GM23338 (cell line): ENCODE measurements around the gene TOLLIP. TPM values are rescaled to one million over a fixed set of nuclear protein-coding genes. Genes with fewer than 3 reads are reported as not detected.

Experiments
- ATAC-seq: fragments of 200-7000 bp; cut with Tn5 transposase; 3 replicates; pipeline ENCODE4 v1.9.1; 2020
- DNase-seq: peaks from one replicate; pipeline ENCODE4 v3.0.0-alpha.2; 2015; ENCODE audit warnings: low spot score
- H2AFZ ChIP-seq: fragments of 200-600 bp; sonication (generic); 2 replicates; pipeline ENCODE4 v1.8.0; 2016; ENCODE audit warnings: antibody characterized with exemption, mild to moderate bottlenecking, moderate library complexity
- H3F3A ChIP-seq: fragments of 200-600 bp; sonication (generic); replicated peaks from 2 replicates; pipeline ENCODE4 v1.8.0; 2017; ENCODE audit warnings: antibody characterized with exemption, mixed run types, low read depth
- H3K27ac ChIP-seq: fragments of 200-600 bp; sonication (generic); 2 replicates; pipeline ENCODE4 v1.6.1; 2016; ENCODE audit warnings: low read depth
- H3K27me3 ChIP-seq: fragments of 200-600 bp; sonication (generic); 2 replicates; pipeline ENCODE4 v1.8.0; 2016; ENCODE audit warnings: mild to moderate bottlenecking, mixed run types, moderate library complexity; ENCODE audit not compliant: insufficient read depth
- H3K36me3 ChIP-seq: fragments of 200-600 bp; sonication (generic); 2 replicates; pipeline ENCODE4 v1.8.0; 2016; ENCODE audit warnings: mild to moderate bottlenecking; ENCODE audit not compliant: insufficient read depth
- H3K4me1 ChIP-seq: fragments of 200-600 bp; sonication (generic); 2 replicates; pipeline ENCODE4 v1.8.0; 2016; ENCODE audit warnings: mild to moderate bottlenecking, moderate library complexity; ENCODE audit not compliant: insufficient read depth
- H3K4me2 ChIP-seq: fragments of 200-600 bp; sonication (generic); 2 replicates; pipeline ENCODE4 v1.7.1; 2017; ENCODE audit warnings: mixed run types
- H3K4me3 ChIP-seq: fragments of 200-600 bp; sonication (generic); 2 replicates; pipeline ENCODE4 v1.6.1; 2016; ENCODE audit warnings: mixed run types
- H3K79me2 ChIP-seq: fragments of 200-600 bp; sonication (generic); replicated peaks from 2 replicates; pipeline ENCODE4 v1.8.0; 2017; ENCODE audit warnings: mild to moderate bottlenecking; ENCODE audit not compliant: insufficient read depth
- H3K9me2 ChIP-seq: fragments of 200-600 bp; sonication (generic); 2 replicates; pipeline ENCODE4 v1.8.0; 2017; ENCODE audit not compliant: insufficient read depth
- H4K20me1 ChIP-seq: fragments of 200-600 bp; sonication (generic); replicated peaks from 2 replicates; pipeline ENCODE4 v1.8.0; 2017; ENCODE audit warnings: mild to moderate bottlenecking; ENCODE audit not compliant: insufficient read depth
- H3K27ac Mint-ChIP-seq: 2 replicates; pipeline ENCODE4 v1.8.0; 2020; ENCODE audit warnings: inconsistent platforms, mild to moderate bottlenecking, moderate library complexity, mixed read lengths
- H3K27me3 Mint-ChIP-seq: 3 replicates; pipeline ENCODE4 v1.8.0; 2022; ENCODE audit warnings: low read depth, mild to moderate bottlenecking, moderate library complexity, mixed read lengths, inconsistent platforms; ENCODE audit not compliant: insufficient read depth, poor library complexity
- H3K36me3 Mint-ChIP-seq: 3 replicates; pipeline ENCODE4 v1.8.0; 2021; ENCODE audit warnings: low read depth, mild to moderate bottlenecking, inconsistent platforms, moderate library complexity, mixed read lengths
- H3K4me1 Mint-ChIP-seq: 3 replicates; pipeline ENCODE4 v1.8.0; 2020; ENCODE audit warnings: mild to moderate bottlenecking, inconsistent platforms, mixed read lengths
- H3K4me3 Mint-ChIP-seq: 3 replicates; pipeline ENCODE4 v1.8.0; 2021; ENCODE audit warnings: moderate library complexity, mild to moderate bottlenecking, inconsistent platforms, mixed read lengths
- H3K9me3 Mint-ChIP-seq: 3 replicates; pipeline ENCODE4 v1.8.0; 2020; ENCODE audit warnings: moderate library complexity, mild to moderate bottlenecking, inconsistent platforms, mixed read lengths
- EZH2 ChIP-seq: fragments of 200-600 bp; sonication (generic); IDR thresholded peaks from one replicate; pipeline ENCODE4 v1.8.0; 2017; ENCODE audit warnings: antibody characterized with exemption, mild to moderate bottlenecking, low read depth; ENCODE audit not compliant: unreplicated experiment
- EZH2phosphoT487 ChIP-seq: fragments of 200-600 bp; sonication (generic); IDR thresholded peaks from one replicate; pipeline ENCODE4 v1.8.1; 2018; ENCODE audit warnings: antibody characterized with exemption; ENCODE audit not compliant: unreplicated experiment
- JUNB ChIP-seq: IDR thresholded peaks from one replicate; pipeline ENCODE4 v1.6.1; 2016; ENCODE audit warnings: antibody characterized with exemption; ENCODE audit not compliant: unreplicated experiment
- POLR2AphosphoS5 ChIP-seq: IDR thresholded peaks from 2 replicates; pipeline ENCODE4 v1.6.1; 2016; ENCODE audit warnings: antibody characterized with exemption, low read depth
- ZNF114 ChIP-seq: fragments of 250-450 bp; sonication (Bioruptor Pico); IDR thresholded peaks from 2 replicates; pipeline ENCODE4 v1.5.0; 2020; ENCODE audit warnings: mild to moderate bottlenecking, moderate library complexity
- ZNF331 ChIP-seq: fragments of 250-450 bp; sonication (Bioruptor Pico); IDR thresholded peaks from 2 replicates; pipeline ENCODE4 v1.5.0; 2020; ENCODE audit warnings: low read depth, mild to moderate bottlenecking, moderate library complexity
- polyA plus RNA-seq: library from polyadenylated mRNA; unstranded; fragments of >200 nt; fragmentation: Nextera tagmentation; extraction: Ambion mirVana; gene quantifications from 2 replicates; pipeline ENCODE4 v1.2.1, GENCODE V29; 2016
- total RNA-seq: library from RNA; depleted of rRNA; stranded (reverse); fragments of >200 nt; shearing (Covaris generic); gene quantifications from 2 replicates; pipeline ENCODE4 v1.2.3, GENCODE V29; 2014
- TF ChIP-seq, protein P1 (sequence below): fragments of 250-450 bp; sonication (Bioruptor Pico); IDR thresholded peaks from 2 replicates; pipeline ENCODE4 v1.5.0; 2020; ENCODE audit warnings: mild to moderate bottlenecking, moderate library complexity
- TF ChIP-seq, protein P2 (sequence below), 2 experiments: fragments of 200-600 bp in 1 of 2; sonication (generic) in 1 of 2; conservative IDR thresholded peaks; 2 replicates each; pipeline versions ENCODE4 v1.5.1 to v1.6.1; 2016 to 2017; ENCODE audit warnings: antibody characterized with exemption in 2 of 2, low read depth in 2 of 2, mild to moderate bottlenecking in 2 of 2, moderate library complexity in 1 of 2
- TF ChIP-seq, protein P3 (sequence below): IDR thresholded peaks from one replicate; pipeline ENCODE4 v1.6.1; 2018; ENCODE audit warnings: antibody characterized with exemption; ENCODE audit not compliant: unreplicated experiment
- TF ChIP-seq, protein P4 (sequence below): IDR thresholded peaks from 2 replicates; pipeline ENCODE4 v1.6.1; 2016; ENCODE audit warnings: antibody characterized with exemption

TOLLIP gene
- total and polyA plus RNA-seq, 2 experiments from 2014 or later = 13.5 to 18.0 TPM

DNA sequence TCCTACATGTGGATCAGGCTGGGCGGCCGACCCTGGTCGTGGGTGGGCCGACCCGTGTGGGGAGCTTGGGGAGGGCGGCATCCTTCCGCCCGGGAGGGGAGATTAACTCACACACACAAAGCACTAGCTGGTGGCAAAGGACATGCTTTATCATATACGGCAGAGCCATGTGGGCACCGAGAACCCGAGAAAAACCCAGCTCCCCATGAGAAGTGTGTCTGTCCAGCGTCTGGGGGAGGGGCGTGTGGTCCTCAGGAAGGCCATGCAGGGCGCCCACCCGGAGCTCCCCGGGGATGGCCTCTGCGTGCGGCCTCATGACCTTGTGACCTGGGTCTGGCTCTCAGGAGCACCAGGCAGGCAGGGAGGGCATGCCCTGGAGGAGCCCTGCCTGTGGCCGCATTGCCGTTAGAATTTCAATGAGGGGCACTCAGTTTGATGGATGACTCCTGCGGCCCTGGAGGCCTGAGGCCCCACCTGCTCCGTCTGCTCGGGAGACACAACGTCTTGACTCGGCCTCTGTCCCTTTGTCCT, 39.4 kb upstream of the TOLLIP start:
- H3K27me3 Mint-ChIP-seq = peaks cover 12% of the 10 kb centered on the region
- no peaks in the 10 kb centered on the region for H3K9me2 ChIP-seq
- H3K4me1 Mint-ChIP-seq = peaks cover 5% of the 10 kb centered on the region; the same call in 2 of the 3 replicates
- no peaks in the 10 kb centered on the region for H3K27me3 ChIP-seq
- H3K36me3 ChIP-seq = no peaks in the 10 kb centered on the region
- no peaks in the 10 kb centered on the region for H3K36me3 Mint-ChIP-seq
- no peaks in the 10 kb centered on the region for H3F3A ChIP-seq
- DNase-seq = no peak
- no peaks in the 10 kb centered on the region for H3K4me1 ChIP-seq
- peak overlapping the region; percentile 38; the same call in 1 of the 2 replicates for H2AFZ ChIP-seq
- peak; percentile 57 for ATAC-seq
- no peak overlapping the region for H3K4me3 ChIP-seq
- H4K20me1 ChIP-seq = no peaks in the 10 kb centered on the region
- H3K4me2 ChIP-seq = no peak overlapping the region
- TF ChIP-seq JUNB (no peak), ZNF331 (no peak), POLR2AphosphoS5 (no peak), EZH2 (no peak), EZH2phosphoT487 (no peak), ZNF114 (CRISPR knock-in tag) (no peak)
- TF ChIP-seq, protein P1, sequence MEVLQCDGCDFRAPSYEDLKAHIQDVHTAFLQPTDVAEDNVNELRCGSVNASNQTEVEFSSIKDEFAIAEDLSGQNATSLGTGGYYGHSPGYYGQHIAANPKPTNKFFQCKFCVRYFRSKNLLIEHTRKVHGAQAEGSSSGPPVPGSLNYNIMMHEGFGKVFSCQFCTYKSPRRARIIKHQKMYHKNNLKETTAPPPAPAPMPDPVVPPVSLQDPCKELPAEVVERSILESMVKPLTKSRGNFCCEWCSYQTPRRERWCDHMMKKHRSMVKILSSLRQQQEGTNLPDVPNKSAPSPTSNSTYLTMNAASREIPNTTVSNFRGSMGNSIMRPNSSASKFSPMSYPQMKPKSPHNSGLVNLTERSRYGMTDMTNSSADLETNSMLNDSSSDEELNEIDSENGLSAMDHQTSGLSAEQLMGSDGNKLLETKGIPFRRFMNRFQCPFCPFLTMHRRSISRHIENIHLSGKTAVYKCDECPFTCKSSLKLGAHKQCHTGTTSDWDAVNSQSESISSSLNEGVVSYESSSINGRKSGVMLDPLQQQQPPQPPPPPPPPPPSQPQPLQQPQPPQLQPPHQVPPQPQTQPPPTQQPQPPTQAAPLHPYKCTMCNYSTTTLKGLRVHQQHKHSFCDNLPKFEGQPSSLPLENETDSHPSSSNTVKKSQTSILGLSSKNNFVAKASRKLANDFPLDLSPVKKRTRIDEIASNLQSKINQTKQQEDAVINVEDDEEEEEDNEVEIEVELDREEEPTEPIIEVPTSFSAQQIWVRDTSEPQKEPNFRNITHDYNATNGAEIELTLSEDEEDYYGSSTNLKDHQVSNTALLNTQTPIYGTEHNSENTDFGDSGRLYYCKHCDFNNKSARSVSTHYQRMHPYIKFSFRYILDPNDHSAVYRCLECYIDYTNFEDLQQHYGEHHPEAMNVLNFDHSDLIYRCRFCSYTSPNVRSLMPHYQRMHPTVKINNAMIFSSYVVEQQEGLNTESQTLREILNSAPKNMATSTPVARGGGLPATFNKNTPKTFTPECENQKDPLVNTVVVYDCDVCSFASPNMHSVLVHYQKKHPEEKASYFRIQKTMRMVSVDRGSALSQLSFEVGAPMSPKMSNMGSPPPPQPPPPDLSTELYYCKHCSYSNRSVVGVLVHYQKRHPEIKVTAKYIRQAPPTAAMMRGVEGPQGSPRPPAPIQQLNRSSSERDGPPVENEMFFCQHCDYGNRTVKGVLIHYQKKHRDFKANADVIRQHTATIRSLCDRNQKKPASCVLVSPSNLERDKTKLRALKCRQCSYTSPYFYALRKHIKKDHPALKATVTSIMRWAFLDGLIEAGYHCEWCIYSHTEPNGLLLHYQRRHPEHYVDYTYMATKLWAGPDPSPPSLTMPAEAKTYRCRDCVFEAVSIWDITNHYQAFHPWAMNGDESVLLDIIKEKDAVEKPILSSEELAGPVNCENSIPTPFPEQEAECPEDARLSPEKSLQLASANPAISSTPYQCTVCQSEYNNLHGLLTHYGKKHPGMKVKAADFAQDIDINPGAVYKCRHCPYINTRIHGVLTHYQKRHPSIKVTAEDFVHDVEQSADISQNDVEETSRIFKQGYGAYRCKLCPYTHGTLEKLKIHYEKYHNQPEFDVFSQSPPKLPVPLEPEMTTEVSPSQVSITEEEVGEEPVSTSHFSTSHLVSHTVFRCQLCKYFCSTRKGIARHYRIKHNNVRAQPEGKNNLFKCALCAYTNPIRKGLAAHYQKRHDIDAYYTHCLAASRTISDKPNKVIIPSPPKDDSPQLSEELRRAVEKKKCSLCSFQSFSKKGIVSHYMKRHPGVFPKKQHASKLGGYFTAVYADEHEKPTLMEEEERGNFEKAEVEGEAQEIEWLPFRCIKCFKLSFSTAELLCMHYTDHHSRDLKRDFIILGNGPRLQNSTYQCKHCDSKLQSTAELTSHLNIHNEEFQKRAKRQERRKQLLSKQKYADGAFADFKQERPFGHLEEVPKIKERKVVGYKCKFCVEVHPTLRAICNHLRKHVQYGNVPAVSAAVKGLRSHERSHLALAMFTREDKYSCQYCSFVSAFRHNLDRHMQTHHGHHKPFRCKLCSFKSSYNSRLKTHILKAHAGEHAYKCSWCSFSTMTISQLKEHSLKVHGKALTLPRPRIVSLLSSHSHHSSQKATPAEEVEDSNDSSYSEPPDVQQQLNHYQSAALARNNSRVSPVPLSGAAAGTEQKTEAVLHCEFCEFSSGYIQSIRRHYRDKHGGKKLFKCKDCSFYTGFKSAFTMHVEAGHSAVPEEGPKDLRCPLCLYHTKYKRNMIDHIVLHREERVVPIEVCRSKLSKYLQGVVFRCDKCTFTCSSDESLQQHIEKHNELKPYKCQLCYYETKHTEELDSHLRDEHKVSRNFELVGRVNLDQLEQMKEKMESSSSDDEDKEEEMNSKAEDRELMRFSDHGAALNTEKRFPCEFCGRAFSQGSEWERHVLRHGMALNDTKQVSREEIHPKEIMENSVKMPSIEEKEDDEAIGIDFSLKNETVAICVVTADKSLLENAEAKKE (CRISPR knock-in tag) = no peak
- TF ChIP-seq, protein P2, sequence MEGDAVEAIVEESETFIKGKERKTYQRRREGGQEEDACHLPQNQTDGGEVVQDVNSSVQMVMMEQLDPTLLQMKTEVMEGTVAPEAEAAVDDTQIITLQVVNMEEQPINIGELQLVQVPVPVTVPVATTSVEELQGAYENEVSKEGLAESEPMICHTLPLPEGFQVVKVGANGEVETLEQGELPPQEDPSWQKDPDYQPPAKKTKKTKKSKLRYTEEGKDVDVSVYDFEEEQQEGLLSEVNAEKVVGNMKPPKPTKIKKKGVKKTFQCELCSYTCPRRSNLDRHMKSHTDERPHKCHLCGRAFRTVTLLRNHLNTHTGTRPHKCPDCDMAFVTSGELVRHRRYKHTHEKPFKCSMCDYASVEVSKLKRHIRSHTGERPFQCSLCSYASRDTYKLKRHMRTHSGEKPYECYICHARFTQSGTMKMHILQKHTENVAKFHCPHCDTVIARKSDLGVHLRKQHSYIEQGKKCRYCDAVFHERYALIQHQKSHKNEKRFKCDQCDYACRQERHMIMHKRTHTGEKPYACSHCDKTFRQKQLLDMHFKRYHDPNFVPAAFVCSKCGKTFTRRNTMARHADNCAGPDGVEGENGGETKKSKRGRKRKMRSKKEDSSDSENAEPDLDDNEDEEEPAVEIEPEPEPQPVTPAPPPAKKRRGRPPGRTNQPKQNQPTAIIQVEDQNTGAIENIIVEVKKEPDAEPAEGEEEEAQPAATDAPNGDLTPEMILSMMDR (conservative IDR thresholded peaks at IDR 0.05; ENCODE audit: low read depth in 2 of 2) = no peak
- TF ChIP-seq, protein P3, sequence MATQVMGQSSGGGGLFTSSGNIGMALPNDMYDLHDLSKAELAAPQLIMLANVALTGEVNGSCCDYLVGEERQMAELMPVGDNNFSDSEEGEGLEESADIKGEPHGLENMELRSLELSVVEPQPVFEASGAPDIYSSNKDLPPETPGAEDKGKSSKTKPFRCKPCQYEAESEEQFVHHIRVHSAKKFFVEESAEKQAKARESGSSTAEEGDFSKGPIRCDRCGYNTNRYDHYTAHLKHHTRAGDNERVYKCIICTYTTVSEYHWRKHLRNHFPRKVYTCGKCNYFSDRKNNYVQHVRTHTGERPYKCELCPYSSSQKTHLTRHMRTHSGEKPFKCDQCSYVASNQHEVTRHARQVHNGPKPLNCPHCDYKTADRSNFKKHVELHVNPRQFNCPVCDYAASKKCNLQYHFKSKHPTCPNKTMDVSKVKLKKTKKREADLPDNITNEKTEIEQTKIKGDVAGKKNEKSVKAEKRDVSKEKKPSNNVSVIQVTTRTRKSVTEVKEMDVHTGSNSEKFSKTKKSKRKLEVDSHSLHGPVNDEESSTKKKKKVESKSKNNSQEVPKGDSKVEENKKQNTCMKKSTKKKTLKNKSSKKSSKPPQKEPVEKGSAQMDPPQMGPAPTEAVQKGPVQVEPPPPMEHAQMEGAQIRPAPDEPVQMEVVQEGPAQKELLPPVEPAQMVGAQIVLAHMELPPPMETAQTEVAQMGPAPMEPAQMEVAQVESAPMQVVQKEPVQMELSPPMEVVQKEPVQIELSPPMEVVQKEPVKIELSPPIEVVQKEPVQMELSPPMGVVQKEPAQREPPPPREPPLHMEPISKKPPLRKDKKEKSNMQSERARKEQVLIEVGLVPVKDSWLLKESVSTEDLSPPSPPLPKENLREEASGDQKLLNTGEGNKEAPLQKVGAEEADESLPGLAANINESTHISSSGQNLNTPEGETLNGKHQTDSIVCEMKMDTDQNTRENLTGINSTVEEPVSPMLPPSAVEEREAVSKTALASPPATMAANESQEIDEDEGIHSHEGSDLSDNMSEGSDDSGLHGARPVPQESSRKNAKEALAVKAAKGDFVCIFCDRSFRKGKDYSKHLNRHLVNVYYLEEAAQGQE = no peak
- TF ChIP-seq, protein P4, sequence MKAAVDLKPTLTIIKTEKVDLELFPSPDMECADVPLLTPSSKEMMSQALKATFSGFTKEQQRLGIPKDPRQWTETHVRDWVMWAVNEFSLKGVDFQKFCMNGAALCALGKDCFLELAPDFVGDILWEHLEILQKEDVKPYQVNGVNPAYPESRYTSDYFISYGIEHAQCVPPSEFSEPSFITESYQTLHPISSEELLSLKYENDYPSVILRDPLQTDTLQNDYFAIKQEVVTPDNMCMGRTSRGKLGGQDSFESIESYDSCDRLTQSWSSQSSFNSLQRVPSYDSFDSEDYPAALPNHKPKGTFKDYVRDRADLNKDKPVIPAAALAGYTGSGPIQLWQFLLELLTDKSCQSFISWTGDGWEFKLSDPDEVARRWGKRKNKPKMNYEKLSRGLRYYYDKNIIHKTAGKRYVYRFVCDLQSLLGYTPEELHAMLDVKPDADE = no peak
- H3K9me3 Mint-ChIP-seq = no peaks in the 10 kb centered on the region; the same call in 2 of the 3 replicates
- H3K27ac ChIP-seq = no peak overlapping the region
- H3K27ac Mint-ChIP-seq = no peak overlapping the region
- no peak overlapping the region for H3K4me3 Mint-ChIP-seq
- H3K79me2 ChIP-seq = no peaks in the 10 kb centered on the region
